Pulmonary artery endothelial cell (primary cell): ENCODE data around the gene POLD4. TPM values are rescaled to one million over a fixed set of nuclear protein-coding genes. Genes with fewer than 3 reads are reported as not detected.
A peak's percentile ranks its signal among the peaks of the same experiment; 100 is the strongest.

Experiments used
- DNase-seq: peaks from one replicate; pipeline ENCODE4 v3.0.0-alpha.2; 2011; ENCODE audit warnings: low read depth, low spot score
- total RNA-seq: library from RNA; depleted of rRNA; stranded (reverse); fragments of >200 nt; gene quantifications from 2 replicates; pipeline ENCODE4 v1.2.3, GENCODE V29; 2014

Gene POLD4
- total RNA-seq, 1 donor from 2014 or later, result 29.2 TPM

- DNase-seq, result no peak
Measured at GRCh38 chr11:67389477-67389876, 36.1 kb upstream of the POLD4 start.

DNA sequence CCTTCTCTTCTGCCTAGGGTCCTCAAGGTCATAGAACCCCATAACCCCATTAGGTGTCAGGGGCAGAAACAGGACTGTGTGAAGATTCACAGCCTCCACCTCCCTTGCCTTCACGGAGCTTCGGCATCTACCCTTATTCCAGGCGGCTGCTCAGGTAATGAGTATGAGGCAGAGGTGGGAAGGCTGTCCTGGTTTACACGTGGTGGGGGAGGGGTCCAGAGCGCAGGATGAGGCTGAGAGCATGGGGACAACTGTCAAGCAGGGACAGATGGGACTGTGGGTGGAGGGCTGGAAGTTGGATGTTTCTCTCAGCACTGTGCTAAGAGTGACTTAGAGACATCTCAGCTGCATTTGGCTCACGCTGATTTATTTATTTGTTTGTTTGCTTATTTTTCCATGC is 34.2 kb upstream of the POLD4 start:
- DNase-seq, result no peak

DNA sequence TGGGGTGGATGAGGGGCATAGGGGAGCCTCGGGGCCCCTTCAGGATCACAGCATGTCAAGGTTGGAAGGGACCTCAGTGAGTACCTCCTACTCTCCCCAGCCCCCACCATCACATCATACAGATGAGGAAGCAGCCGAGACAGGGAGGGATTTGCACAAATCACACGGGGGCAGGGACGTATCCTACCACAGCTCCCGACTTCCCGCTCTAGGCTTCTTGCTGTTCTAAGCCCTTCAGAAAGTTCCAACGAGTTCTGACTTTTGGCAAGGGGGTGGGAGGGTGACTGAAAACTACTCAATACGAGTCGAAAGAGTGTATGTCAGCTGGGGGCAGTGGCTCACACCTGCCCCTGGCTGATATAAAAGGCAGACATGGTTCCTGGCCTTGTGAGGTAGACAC is 33.7 kb upstream of the POLD4 start:
- DNase-seq, result no peak

DNA sequence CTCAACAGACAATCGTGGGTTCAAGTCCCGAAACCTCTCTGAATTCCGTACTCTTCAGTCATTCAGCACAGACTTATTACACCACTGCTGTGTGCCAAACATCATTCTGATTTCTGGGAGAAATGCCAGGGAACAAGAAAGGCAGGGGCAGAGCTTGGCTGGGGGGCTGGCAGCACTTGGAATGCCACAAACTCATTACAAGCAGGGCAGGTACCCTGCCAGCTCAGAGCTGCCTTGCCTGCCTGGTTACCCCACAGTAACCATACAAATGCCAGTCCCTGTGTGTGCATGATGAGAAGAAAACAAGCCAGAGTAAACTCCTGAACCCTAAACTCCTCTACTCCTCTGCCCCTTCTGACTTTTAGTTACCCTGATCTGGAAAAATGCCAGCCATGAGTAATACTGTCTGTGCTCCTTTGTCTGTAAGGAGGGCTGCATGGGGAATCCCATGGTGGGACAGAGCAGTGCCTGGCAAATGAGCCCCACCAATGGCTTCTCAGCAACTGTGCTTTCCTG is 31.6 kb upstream of the POLD4 start:
- DNase-seq, result no peak

GRCh38 chr11:67382276-67383136 is 29.2 kb upstream of the POLD4 start:
- no peak for DNase-seq

DNA sequence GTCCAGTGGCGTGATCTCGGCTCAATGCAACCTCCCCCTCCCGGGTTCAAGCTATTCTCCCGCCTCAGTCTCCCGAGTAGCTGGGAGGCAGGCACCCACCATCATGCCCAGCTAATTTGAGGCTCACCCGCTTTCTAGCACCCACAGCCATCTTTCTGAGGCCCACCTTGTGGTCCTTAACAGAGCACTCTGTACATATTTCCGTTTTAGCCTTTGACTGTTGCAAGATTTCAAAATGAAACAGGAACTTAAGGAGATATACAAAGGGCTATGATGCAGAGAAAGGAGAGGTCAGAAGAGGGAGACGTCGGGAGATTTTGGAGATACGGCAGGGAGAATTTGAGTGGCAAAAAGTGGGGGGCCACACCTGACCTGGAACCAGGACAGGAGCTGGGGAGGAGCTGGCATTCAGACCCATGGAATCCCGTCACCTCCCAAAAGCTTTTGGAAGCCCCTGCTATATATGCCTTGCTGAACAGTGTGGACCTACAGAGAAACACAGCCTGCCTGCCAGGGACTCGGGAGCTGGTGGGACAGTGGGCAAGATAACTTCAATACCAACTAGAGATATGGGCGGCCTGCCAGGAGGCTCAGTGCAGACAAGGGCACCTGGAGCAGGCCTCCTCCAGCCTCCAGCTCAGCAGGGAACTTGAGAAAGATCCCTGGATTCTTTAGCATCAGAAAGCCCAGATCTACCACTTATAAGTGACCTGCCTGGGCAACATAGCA is 28.1 kb upstream of the POLD4 start:
- DNase-seq, result no peak

GRCh38 chr11:67379061-67380058 is 26.0 kb upstream of the POLD4 start:
- DNase-seq, result no peak

GRCh38 chr11:67378544-67378943 is 25.2 kb upstream of the POLD4 start:
- no peak for DNase-seq

GRCh38 chr11:67376873-67377808 is 23.8 kb upstream of the POLD4 start:
- no peak for DNase-seq

DNA sequence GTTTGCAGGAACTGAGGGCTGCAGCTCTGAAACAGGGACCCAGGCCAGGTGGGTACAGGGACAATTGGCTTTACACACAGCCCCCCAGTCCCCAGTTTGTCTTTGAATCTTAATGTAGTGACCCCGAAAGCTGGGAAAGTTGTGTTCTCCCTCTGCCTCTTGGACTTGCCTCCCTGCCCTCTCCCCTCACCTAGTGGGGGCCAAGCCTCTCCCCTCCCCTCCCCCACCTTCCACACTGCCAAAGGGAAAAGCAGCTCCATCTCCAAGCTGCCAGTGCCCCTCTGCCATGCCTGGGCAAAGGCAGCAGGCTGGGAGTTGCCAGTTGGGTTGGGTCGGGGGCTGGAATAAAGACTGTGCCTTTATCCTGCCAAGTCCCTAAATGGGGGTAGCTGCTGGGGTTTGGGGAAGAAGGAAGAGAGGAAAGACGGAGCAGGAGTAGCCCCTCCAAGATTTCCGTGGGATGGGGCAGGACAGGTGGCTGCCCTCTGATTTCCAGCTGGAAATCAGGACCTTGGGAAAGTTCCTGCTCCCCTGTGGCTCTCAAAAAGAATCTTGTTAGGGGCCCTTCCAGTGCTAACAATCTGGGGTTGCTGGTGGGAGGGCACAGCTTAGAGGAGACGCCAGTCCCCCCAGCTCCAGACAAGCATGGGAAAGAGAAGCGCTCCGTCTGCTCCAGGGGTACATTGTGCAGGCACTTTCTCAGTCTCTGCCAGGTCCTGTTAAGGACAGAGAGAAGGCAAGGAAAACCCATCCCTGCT is 22.9 kb upstream of the POLD4 start:
- DNase-seq, result no peak

DNA sequence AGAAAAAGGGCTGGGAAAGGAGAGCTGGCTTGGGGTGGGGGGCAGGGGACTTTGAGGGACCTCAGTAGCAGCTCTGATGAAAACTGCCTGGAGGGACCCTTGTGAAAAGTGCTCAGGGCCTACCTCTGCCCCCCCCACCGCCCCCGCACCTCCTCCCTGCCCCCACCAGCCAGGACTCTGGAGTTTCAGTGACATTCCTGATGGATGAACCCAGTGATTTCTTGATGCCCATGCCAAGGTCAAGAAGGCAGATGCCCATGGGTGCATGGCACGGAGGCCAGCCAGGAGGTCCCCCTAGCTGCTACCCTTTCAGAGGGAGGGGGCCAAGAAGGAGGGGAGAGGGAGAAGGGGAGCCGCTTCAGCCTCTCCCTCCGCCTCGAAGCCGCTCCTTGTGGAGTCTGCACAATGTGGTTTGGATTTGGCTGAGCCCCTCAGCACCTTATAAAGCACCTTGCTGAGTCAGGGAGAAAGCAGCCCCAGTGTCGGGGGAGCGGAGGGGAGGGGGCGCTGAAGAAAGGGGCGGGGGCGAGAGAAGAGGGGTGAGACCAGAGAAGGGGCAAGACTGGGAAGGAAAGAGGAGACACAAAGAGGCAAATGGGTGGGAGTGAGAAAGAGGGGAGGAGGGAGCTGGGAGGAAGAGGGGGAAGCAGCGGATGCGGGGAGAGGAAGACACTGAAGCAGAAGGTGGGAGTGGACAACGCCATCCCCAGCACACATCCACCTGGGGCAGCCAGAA is 22.1 kb upstream of the POLD4 start:
- DNase-seq, result no peak

GRCh38 chr11:67374571-67375281 is 21.4 kb upstream of the POLD4 start:
- DNase-seq, result no peak

GRCh38 chr11:67373648-67374570 is 20.6 kb upstream of the POLD4 start:
- DNase-seq, result peak; percentile 58

GRCh38 chr11:67372993-67373647 is 19.8 kb upstream of the POLD4 start, which contains the start of gene CLCF1:
Gene CLCF1 (minus strand): TSS chr11:67373598. CDS start chr11:67373539, 59 bp downstream.
- DNase-seq, result no peak

GRCh38 chr11:67372321-67372992 is 19.1 kb upstream of the POLD4 start:
- DNase-seq, result no peak

DNA sequence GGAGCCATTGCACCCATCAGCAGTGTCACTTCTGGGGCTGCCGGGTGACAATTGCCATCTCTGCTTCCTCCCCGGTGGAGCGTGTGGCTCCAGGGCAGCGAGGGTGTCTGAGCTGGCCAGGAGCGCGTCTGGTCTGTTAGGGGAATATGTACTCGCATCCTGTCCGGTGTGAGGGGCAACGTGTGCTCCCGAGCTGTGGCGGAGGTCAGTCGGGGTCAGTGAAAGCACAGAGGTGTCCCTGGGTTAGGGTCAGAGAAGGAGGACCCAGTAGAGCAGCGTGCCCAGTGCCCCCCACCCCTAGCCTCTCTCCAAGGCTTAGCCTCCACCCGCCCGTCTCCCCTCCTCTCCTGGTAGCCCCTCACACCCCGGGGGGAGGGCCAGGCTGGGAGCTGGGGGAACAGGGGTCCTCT is 18.6 kb upstream of the POLD4 start:
- no peak for DNase-seq
